Naive thymus-derived CD8-positive, alpha-beta T cell (primary cell): Measurements from ENCODE around the gene CSNK2A2. TPM values are rescaled to one million over a fixed set of nuclear protein-coding genes. Genes with fewer than 3 reads are reported as not detected.

ENCODE experiments used
- ATAC-seq, 2 donors: fragments of 150-1000 bp; cut with Tn5 transposase in 1 of 2; sonication (Bioruptor Pico), chemical (Tn5 transposase) in 1 of 2; 1 replicate in 1 of 2; 2 replicates in 1 of 2; pipeline ENCODE4 v1.10.0; 2021; ENCODE audit warnings: mild to moderate bottlenecking in 2 of 2, moderate library complexity in 2 of 2
- POLR2A ChIA-PET: fragments of 350-600 bp; sonication (Branson Sonifier 250); formaldehyde crosslinking; loops from one replicate; lab custom pipeline; 2021; ENCODE audit warnings: antibody characterized with exemption; lab: Charles Lee
- DNase-seq, 10 donors: peaks; one replicate each; pipeline versions ENCODE4 v3.0.0 to v3.0.0-alpha.2; 2020 to 2022
- H3K27ac Mint-ChIP-seq, 10 donors: one replicate each; pipeline ENCODE4 v1.8.0; 2020 to 2022; ENCODE audit warnings: mild to moderate bottlenecking in 10 of 10, mixed read lengths in 10 of 10, moderate library complexity in 4 of 10, inconsistent platforms in 1 of 10
- H3K27me3 Mint-ChIP-seq, 5 donors: one replicate each; pipeline ENCODE4 v1.8.0; 2021 to 2022; ENCODE audit warnings: mixed read lengths in 5 of 5
- H3K36me3 Mint-ChIP-seq, 3 donors: one replicate each; pipeline ENCODE4 v1.8.0; 2020 to 2022; ENCODE audit warnings: mixed read lengths in 3 of 3, mild to moderate bottlenecking in 2 of 3, inconsistent platforms in 1 of 3
- H3K4me1 Mint-ChIP-seq, 4 donors: one replicate each; pipeline ENCODE4 v1.8.0; 2021 to 2022; ENCODE audit warnings: mixed read lengths in 4 of 4
- H3K4me3 Mint-ChIP-seq, 10 donors: one replicate each; pipeline ENCODE4 v1.8.0; 2020 to 2022; ENCODE audit warnings: mild to moderate bottlenecking in 10 of 10, mixed read lengths in 10 of 10, moderate library complexity in 6 of 10, inconsistent platforms in 1 of 10
- H3K9me3 Mint-ChIP-seq, 9 donors: one replicate each; pipeline ENCODE4 v1.8.0; 2020 to 2022; ENCODE audit warnings: mixed read lengths in 9 of 9, mild to moderate bottlenecking in 3 of 9, inconsistent platforms in 1 of 9, moderate library complexity in 1 of 9
- polyA plus RNA-seq, 3 donors: library from polyadenylated mRNA; unstranded; fragments of 300-500 nt; fragmentation: Illumina TruSeq; gene quantifications; one replicate each; pipeline ENCODE4 v1.2.3, GENCODE V29; 2021
- total RNA-seq, 8 experiments: library from RNA in 2 of 8; stranded (reverse) in 2 of 8; gene quantifications; one replicate each; pipeline ENCODE4 v1.2.3 and lab custom pipeline; 2021 to 2026

The CSNK2A2 gene
- total RNA-seq, result 10 to 100 TPM; 62.9 to 65.8 TPM
- 10 to 100 TPM in 2 of 3 donors, 1 to 10 TPM in 1; 3.5 to 12.5 (median 11.4) TPM for polyA plus RNA-seq
- total RNA-seq (lab: John Stamatoyannopoulos, UW), result 78.8 to 125 (median 82.3) reads per million in 6 experiments

DNA sequence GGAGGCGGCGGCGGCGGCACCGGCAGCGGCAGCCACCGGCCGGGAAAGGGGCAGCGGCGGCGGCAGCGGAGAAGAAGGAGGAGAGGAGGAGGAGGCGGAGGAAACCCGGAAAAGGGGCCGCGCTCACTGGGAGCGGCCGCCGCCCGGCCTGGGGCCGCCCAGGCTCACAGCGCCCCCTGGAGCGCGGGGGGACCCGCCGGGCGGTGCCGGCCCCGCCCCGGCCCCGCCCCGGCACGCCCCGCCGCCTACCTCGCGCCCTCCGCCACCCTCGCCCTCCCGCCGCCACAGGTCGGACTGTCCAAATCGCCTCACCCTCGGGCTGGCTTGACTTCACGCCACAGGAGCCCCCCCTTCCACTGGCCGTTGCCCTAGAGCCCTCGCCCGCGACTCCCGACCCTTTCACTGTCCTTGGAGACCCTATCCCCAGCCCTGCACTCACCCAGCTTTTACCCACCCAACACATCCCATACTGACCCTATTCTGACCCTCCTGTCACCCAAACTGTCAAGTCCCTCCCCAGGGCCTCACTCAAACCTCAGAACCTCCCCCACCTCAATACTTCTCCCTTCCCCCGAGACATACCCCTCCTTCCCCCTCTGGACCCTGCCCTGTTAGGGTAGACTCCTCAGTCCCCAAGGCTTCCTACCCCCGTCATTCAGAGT lies at the start of gene CSNK2A2:
Gene CSNK2A2 (minus strand): TSS at position 85 of the 662 bp plus-strand sequence. CDS start 370 bp downstream, outside the sequence.
- DNase-seq, result peak; percentile 50 to 84 (median 66)
- peak within 1 kb of the TSS; percentile 67 to 89 (median 80) for H3K27ac Mint-ChIP-seq
- H3K27me3 Mint-ChIP-seq, result peaks cover 0 to 16% (median 8%) of the 10 kb centered on the region in 5 donors
- POLR2A ChIA-PET, result interaction anchor here (1.2 kb wide), 1 partner anchor 69 kb away, joined by 3 read pairs; the partner anchor contains the start of gene CFAP20
- no peaks in the 10 kb centered on the region for H3K9me3 Mint-ChIP-seq
- H3K4me1 Mint-ChIP-seq, result peaks cover 16 to 41% (median 39%) of the 10 kb centered on the region in 4 donors
- peak within 1 kb of the TSS; percentile 82 to 92 (median 87) for H3K4me3 Mint-ChIP-seq
- peak; percentile 95 to 97 for ATAC-seq
- peaks cover 0 to 33% (median 3%) of the 10 kb centered on the region in 3 donors for H3K36me3 Mint-ChIP-seq

DNA sequence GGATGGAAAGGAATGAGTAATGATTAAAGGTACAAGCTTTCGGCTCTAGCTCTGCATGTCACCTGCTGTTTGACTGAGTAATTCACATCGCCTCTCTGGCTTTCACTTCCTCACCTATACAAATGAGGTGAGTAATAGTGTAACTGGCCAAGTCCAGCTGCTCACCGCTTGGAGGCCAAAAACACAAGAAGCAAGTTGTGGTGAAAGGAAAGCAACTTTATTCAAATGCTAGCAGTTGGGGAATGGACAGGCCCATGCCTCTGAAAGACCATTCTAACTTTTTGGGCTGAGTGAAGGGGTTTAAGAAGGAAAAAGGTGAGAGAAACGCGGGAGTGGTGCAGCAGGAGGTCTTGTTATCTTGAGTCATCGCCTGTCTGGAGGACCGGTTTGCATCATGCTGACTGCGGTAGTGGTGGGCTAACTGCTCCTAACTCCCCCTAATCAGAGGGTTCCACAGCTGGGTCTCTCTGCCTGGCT lies 45.7 kb upstream of the CSNK2A2 start:
- ATAC-seq (no peak), DNase-seq (no peak)
- Mint-ChIP-seq H3K27ac (no peak overlapping the region), H3K4me1 (peaks cover 0 to 4% (median 0%) of the 10 kb centered on the region in 4 donors), H3K36me3 (no peaks in the 10 kb centered on the region), H3K9me3 (no peaks in the 10 kb centered on the region), H3K4me3 (no peak overlapping the region), H3K27me3 (peaks cover 25 to 48% (median 32%) of the 10 kb centered on the region in 5 donors)
- POLR2A ChIA-PET, result no interaction called here

DNA sequence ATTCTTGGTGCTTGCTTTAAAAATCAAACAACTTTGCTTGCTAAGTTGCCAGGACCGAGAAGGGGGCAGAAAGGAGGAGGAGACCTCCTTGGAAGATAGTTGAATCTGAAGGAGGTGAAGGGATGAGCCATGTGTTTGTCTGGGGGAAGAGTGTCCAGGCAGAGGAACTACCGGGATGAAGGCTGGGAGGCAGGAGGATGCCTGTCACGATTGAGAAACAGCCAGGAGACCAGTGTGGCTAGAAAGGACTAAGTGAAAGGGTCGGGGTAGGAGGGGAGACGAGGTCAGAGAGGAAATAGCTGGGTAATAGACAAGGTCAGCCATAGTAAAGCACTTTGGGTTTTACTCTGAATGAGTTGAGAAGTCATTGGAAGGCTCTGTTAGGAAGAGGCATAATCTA lies 38.9 kb upstream of the CSNK2A2 start:
- DNase-seq (no peak), ATAC-seq (no peak)
- peaks cover 22 to 47% (median 24%) of the 10 kb centered on the region in 5 donors for H3K27me3 Mint-ChIP-seq
- no peaks in the 10 kb centered on the region for H3K36me3 Mint-ChIP-seq
- peak overlapping the region in 9 of 10 donors; percentile 80 to 91 (median 86) for H3K4me3 Mint-ChIP-seq
- peaks cover 11 to 18% (median 12%) of the 10 kb centered on the region in 4 donors for H3K4me1 Mint-ChIP-seq
- peak overlapping the region in 3 of 10 donors; percentile 13 to 68 (median 40) for H3K27ac Mint-ChIP-seq
- no peaks in the 10 kb centered on the region for H3K9me3 Mint-ChIP-seq
- POLR2A ChIA-PET, result no interaction called here

DNA sequence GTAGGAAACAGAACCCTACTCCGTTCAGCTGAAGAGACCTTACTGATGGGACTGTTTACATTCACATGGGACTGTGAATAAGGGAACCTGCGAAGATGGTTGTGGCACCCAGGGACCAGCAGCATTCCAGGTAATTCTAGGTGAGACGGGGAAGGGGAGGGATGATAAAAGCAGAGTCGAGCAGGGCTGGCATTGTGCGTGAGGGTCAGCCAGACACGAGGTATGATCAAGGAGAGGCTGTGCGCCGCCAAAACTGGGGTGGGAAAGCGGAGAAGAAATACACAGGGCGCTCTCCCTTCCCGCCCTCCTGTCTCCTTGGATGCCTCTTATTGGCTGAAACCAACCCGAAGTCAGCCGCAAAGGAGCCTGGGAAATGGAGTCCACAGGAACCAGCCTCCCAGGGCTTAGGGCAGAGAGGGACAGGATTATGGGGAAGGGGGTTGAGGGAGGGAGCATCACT lies 38.4 kb upstream of the CSNK2A2 start:
- Mint-ChIP-seq H3K27ac (peak overlapping the region in 4 of 10 donors; percentile 13 to 78 (median 65)), H3K36me3 (no peaks in the 10 kb centered on the region)
- POLR2A ChIA-PET, result no interaction called here

DNA sequence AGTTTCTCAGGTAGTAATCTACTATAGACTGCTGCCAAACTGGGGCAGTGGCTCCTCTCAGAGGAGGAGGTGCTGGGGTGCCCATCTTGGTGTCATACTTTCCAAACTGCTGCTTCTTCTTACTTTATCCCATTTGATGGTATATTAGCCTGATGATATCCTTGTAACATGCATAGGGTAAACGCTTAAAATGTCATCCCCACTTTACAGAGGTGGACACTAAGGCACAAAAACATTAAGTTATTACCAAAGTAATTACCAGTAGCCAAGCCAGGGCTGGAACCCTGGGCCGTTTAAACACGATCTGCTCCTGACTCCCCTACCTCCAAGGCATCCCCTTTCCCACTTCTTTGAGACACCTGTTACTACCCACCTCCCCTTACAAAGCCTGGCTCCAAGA lies 37.8 kb upstream of the CSNK2A2 start:
- Mint-ChIP-seq H3K27ac (no peak overlapping the region), H3K9me3 (no peaks in the 10 kb centered on the region), H3K4me3 (peak overlapping the region; percentile 80 to 91 (median 86)), H3K36me3 (no peaks in the 10 kb centered on the region), H3K4me1 (peaks cover 11 to 18% (median 12%) of the 10 kb centered on the region in 4 donors), H3K27me3 (peaks cover 13 to 41% (median 20%) of the 10 kb centered on the region in 5 donors)
- DNase-seq (no peak), ATAC-seq (no peak)
- POLR2A ChIA-PET, result no interaction called here

More for the DNA sequence above, 38.4 kb upstream of the CSNK2A2 start:
- Mint-ChIP-seq H3K4me1 (peaks cover 11 to 18% (median 12%) of the 10 kb centered on the region in 4 donors), H3K27me3 (peaks cover 16 to 42% (median 20%) of the 10 kb centered on the region in 5 donors), H3K4me3 (peak overlapping the region; percentile 80 to 91 (median 86)), H3K9me3 (no peaks in the 10 kb centered on the region)
- peak; percentile 85 to 99 for ATAC-seq
- DNase-seq, result peak; percentile 30 to 80 (median 44)

DNA sequence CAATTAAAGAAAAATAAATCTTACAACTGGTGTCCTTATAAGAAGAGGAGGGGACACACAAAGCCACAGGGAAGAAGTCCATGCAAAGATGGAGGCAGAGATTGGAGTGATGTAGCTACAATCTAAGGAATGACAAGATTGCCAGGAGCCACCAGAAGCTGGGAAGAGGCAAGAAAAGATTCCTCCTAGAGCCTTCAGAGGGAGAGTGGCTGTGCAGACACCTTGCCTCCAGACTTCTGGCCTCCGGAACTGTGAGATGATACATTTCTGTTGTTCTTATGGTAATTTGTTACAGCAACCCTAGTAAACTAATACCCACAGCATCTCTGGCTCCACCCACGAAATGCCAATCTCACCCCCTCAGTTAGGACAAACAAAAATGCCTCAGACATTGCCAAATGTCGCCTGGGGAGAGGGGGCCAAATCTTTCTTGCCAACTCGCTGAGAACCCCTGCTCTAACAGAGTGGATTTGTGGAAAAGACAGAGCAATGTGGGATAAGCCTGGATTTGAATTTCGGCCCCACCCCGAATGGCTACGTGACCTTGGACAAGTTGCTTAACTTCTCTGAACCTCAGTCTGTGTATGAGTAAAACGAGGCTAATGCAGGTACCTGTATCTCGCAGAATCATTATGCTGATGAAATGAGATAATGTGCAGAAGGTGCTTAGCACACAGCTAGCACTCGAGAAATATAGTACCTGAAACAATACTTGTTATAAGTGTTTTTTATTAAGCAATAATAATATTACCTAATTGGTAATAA lies 37.1 kb upstream of the CSNK2A2 start:
- ATAC-seq, result no peak
- H3K4me1 Mint-ChIP-seq, result peaks cover 11 to 18% (median 12%) of the 10 kb centered on the region in 4 donors
- no peaks in the 10 kb centered on the region for H3K36me3 Mint-ChIP-seq
- peak overlapping the region in 4 of 10 donors; percentile 4 to 47 (median 16) for H3K4me3 Mint-ChIP-seq
- no peaks in the 10 kb centered on the region for H3K9me3 Mint-ChIP-seq
- peaks cover 13 to 36% (median 18%) of the 10 kb centered on the region in 5 donors for H3K27me3 Mint-ChIP-seq
- no peak overlapping the region for H3K27ac Mint-ChIP-seq
- POLR2A ChIA-PET, result no interaction called here
- DNase-seq, result no peak

DNA sequence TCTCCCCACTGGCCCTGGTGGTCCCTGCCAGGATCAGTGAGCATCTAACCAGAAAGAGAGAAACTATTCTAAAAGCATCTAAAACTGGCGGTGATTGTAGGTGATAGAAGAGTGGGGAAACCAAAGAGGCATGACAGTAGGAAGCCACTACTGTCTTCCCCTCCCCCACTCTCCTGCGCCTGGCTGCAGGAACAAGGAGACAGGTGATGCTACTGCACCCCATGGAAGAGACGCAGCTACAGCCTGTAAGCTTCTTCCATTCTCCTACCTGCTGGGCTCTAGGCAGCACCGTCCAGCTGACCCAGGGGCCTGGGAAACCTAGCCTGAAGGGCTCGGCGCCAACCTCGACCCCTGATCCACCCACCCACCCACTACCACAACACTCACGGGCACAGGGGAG lies 32.4 kb upstream of the CSNK2A2 start:
- H3K36me3 Mint-ChIP-seq, result no peaks in the 10 kb centered on the region
- no peaks in the 10 kb centered on the region for H3K9me3 Mint-ChIP-seq
- ATAC-seq (no peak), DNase-seq (no peak)
- no peaks in the 10 kb centered on the region for H3K4me1 Mint-ChIP-seq
- peaks cover 4 to 13% (median 12%) of the 10 kb centered on the region in 5 donors for H3K27me3 Mint-ChIP-seq
- no peak overlapping the region for H3K27ac Mint-ChIP-seq
- POLR2A ChIA-PET, result no interaction called here
- H3K4me3 Mint-ChIP-seq, result no peak overlapping the region

DNA sequence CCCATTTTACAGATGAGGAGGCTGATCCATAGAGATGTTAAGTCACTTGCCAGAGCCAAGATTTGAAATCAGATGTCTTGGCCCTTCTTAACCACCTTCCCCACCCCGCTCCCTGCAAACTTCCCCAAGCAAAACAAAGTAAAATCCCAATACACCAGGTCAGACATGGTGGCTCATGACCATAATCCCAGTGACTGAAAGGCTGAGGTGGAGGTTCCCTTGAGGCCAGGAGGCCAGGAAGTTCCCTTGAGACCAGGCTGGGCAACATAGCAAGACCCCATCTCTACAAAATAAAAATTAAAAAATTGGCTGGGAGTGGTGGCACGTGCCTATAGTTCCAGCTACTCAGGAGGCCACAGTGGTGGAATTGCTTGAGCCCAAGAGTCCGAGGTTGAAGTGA lies 28.9 kb upstream of the CSNK2A2 start:
- no peak overlapping the region for H3K4me3 Mint-ChIP-seq
- H3K9me3 Mint-ChIP-seq, result no peaks in the 10 kb centered on the region
- no peak overlapping the region for H3K27ac Mint-ChIP-seq
- no peak for DNase-seq
- H3K36me3 Mint-ChIP-seq, result no peaks in the 10 kb centered on the region
- H3K27me3 Mint-ChIP-seq, result peaks cover 6 to 26% (median 13%) of the 10 kb centered on the region in 5 donors
- POLR2A ChIA-PET, result no interaction called here
- no peaks in the 10 kb centered on the region for H3K4me1 Mint-ChIP-seq
- ATAC-seq, result no peak

DNA sequence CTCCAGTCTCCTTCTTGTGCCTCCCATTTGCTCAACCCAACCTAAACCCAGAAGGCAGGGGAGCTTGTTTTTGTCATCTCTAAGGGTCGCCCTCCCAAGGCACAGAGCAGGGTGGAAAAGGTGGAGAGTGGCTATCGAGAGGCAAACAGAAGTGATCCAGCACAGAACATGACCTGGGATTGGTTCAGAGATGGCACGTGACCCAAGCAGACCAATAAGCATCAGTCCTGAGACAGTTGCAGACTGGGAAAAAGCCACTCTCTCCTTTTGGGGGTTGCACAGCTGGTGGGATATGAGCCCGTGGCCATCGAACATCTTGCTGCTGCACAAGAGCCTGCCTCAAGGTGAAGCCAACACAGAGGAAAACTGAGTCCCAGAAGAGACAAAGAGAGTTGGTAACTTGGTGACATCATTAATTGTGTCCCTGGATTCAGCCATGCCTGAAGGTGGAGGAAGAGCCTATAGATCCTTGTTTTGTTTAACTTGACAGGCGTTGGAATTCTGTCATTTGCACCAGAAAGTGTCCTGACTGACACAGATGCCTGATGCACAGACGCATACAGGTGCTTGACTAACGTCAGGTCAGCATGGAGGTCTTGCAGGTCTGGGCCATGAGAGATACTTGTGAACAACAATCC lies 28.2 kb upstream of the CSNK2A2 start:
- POLR2A ChIA-PET, result interaction anchor here (0.6 kb wide), 1 partner anchor 166 kb away, joined by 8 read pairs; no protein-coding TSS in a partner anchor
- Mint-ChIP-seq H3K4me3 (no peak overlapping the region), H3K27me3 (peaks cover 6 to 26% (median 13%) of the 10 kb centered on the region in 5 donors), H3K27ac (no peak overlapping the region), H3K4me1 (no peaks in the 10 kb centered on the region), H3K36me3 (no peaks in the 10 kb centered on the region), H3K9me3 (no peaks in the 10 kb centered on the region)
- DNase-seq (no peak), ATAC-seq (no peak)

DNA sequence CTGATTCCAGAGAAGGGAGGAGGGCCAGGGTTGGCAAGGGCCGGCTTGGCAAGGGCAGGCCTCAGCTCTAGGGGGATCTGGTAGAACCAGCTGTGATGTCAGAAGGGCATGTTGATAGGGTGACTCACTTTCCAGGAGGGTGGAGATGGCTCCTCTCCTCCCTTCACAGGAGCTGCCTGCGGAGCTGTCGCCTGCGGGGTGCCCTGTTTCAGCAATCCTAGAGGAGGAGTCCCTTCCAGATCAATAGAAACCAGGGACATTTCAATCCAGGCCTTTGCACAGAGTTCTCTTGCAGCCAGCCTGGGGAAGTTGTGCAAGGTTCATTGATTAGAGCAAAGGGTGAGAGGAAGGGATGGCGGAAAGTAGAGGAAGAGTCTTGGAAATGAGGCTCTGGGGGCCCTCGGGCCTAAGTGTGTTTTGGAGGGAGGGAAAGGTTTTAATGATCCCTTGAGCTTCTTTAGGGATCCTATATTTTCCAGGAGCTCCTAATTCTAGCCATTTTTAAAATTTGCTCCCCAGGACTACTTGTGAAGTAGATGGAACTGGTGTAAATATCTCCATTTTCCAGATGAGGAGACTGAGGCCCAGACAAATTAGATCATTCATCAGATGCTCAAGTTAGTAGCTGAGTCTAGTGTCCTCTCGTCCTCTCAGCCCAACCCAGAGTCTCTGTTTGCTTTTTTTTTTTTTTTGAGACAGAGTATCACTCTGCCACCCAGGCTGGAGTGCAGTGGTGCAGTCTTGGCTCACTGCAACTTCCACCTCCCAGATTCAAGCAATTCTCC lies 24.8 kb upstream of the CSNK2A2 start:
- Mint-ChIP-seq H3K27ac (no peak overlapping the region), H3K27me3 (peaks cover 9 to 26% (median 16%) of the 10 kb centered on the region in 5 donors), H3K36me3 (peaks cover 0 to 7% (median 6%) of the 10 kb centered on the region in 3 donors), H3K4me3 (no peak overlapping the region), H3K9me3 (peaks cover 0 to 14% (median 3%) of the 10 kb centered on the region in 9 donors), H3K4me1 (no peaks in the 10 kb centered on the region)
- POLR2A ChIA-PET, result interaction anchor here (0.7 kb wide), 1 partner anchor 14 kb away, joined by 3 read pairs; no protein-coding TSS in a partner anchor
- no peak for ATAC-seq
- DNase-seq, result no peak

DNA sequence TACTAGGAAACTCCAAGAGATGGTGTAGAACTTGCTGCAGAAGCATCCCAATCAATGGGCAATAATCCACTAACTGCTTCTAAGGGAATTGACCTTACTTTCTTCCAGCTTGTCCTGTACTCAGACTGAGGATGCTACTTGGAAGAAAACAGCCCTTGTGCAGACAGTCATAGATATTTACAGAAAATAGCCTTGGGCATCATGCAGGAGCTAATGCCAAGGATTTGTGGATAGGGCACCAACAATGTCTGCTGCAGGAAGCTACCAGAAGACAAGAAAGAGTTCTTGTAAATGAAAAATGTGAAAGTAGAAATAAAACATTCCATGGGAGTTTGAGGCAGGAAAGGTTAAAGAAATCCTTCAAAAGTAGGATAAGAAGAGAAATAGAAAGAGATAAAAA lies 21.5 kb upstream of the CSNK2A2 start:
- ATAC-seq, result no peak
- H3K4me1 Mint-ChIP-seq, result no peaks in the 10 kb centered on the region
- no peak overlapping the region for H3K27ac Mint-ChIP-seq
- no peak for DNase-seq
- POLR2A ChIA-PET, result no interaction called here
- peaks cover 15 to 26% (median 20%) of the 10 kb centered on the region in 5 donors for H3K27me3 Mint-ChIP-seq
- no peak overlapping the region for H3K4me3 Mint-ChIP-seq
- peaks cover 0 to 20% (median 13%) of the 10 kb centered on the region in 3 donors for H3K36me3 Mint-ChIP-seq
- peaks cover 0 to 35% (median 6%) of the 10 kb centered on the region in 9 donors for H3K9me3 Mint-ChIP-seq
